H9 (cell line): ENCODE measurements around the gene WDPCP. TPM values are rescaled to one million over a fixed set of nuclear protein-coding genes. Genes with fewer than 3 reads are reported as not detected.

Experiments
- DNase-seq: peaks from one replicate; pipeline ENCODE4 v3.0.0-alpha.2; 2017
- H2AFZ ChIP-seq: one replicate; pipeline ENCODE4 v1.6.1; 2013; ENCODE audit warnings: mild to moderate bottlenecking, low read length, control low read depth, moderate library complexity
- H2AK5ac ChIP-seq: 2 replicates; pipeline ENCODE4 v1.6.1; 2013; ENCODE audit warnings: low read length, control low read depth, mixed read lengths; ENCODE audit not compliant: insufficient read length
- H2BK120ac ChIP-seq: one replicate; pipeline ENCODE4 v1.6.1; 2013; ENCODE audit warnings: low read depth, mild to moderate bottlenecking, low read length, control low read depth, inconsistent platforms; ENCODE audit not compliant: poor library complexity, severe bottlenecking
- H2BK12ac ChIP-seq: 2 replicates; pipeline ENCODE4 v1.6.1; 2013; ENCODE audit warnings: low read length, control low read depth, mixed read lengths, low read depth; ENCODE audit not compliant: insufficient read length
- H2BK15ac ChIP-seq: 2 replicates; pipeline ENCODE4 v1.6.1; 2013; ENCODE audit warnings: low read depth, low read length, control low read depth
- H2BK20ac ChIP-seq: one replicate; pipeline ENCODE4 v1.6.1; 2013; ENCODE audit warnings: low read depth, mild to moderate bottlenecking, low read length, control low read depth, inconsistent platforms; ENCODE audit not compliant: poor library complexity, severe bottlenecking
- H2BK5ac ChIP-seq: 2 replicates; pipeline ENCODE4 v1.6.1; 2013; ENCODE audit warnings: low read length, control low read depth, mixed read lengths; ENCODE audit not compliant: insufficient read length
- H3K14ac ChIP-seq: 2 replicates; pipeline ENCODE4 v1.6.1; 2013; ENCODE audit warnings: low read length, control low read depth; ENCODE audit not compliant: insufficient read depth
- H3K18ac ChIP-seq: 2 replicates; pipeline ENCODE4 v1.6.1; 2013; ENCODE audit warnings: low read depth, mild to moderate bottlenecking, mixed read lengths, low read length, control low read depth; ENCODE audit not compliant: insufficient read length
- H3K23ac ChIP-seq: 2 replicates; pipeline ENCODE4 v1.6.1; 2013; ENCODE audit warnings: low read length, control low read depth, mixed read lengths, low read depth; ENCODE audit not compliant: insufficient read length
- H3K23me2 ChIP-seq: 2 replicates; pipeline ENCODE4 v1.6.1; 2013; ENCODE audit warnings: low read depth, mild to moderate bottlenecking, mixed read lengths, low read length, control low read depth; ENCODE audit not compliant: insufficient read length, poor library complexity, severe bottlenecking
- H3K27ac ChIP-seq: 2 replicates; pipeline ENCODE4 v1.5.1; 2013; ENCODE audit warnings: low read length, control low read depth, mixed read lengths, low read depth; ENCODE audit not compliant: insufficient read length
- H3K27me3 ChIP-seq: 2 replicates; pipeline ENCODE4 v1.6.1; 2013; ENCODE audit warnings: low read length, control low read depth, inconsistent platforms; ENCODE audit not compliant: insufficient read depth
- H3K4ac ChIP-seq: 2 replicates; pipeline ENCODE4 v1.6.1; 2013; ENCODE audit warnings: low read depth, mild to moderate bottlenecking, control low read depth, inconsistent platforms, low read length, moderate library complexity
- H3K4me1 ChIP-seq: 2 replicates; pipeline ENCODE4 v1.6.1; 2013; ENCODE audit warnings: low read length, control low read depth, inconsistent platforms; ENCODE audit not compliant: insufficient read depth
- H3K4me2 ChIP-seq: 2 replicates; pipeline ENCODE4 v1.6.1; 2013; ENCODE audit warnings: low read length, control low read depth, mixed read lengths; ENCODE audit not compliant: insufficient read length, insufficient read depth
- H3K56ac ChIP-seq: 2 replicates; pipeline ENCODE4 v1.6.1; 2013; ENCODE audit warnings: low read depth, mild to moderate bottlenecking, mixed read lengths, low read length, control low read depth; ENCODE audit not compliant: insufficient read length
- H3K79me1 ChIP-seq: 2 replicates; pipeline ENCODE4 v1.6.1; 2013; ENCODE audit warnings: low read depth, mild to moderate bottlenecking, moderate library complexity, low read length, control low read depth, inconsistent platforms; ENCODE audit not compliant: insufficient read depth, poor library complexity, severe bottlenecking
- H3K79me2 ChIP-seq: 2 replicates; pipeline ENCODE4 v1.6.1; 2013; ENCODE audit warnings: low read length, control low read depth, inconsistent platforms; ENCODE audit not compliant: insufficient read depth
- H3K9ac ChIP-seq: 2 replicates; pipeline ENCODE4 v1.6.1; 2013; ENCODE audit warnings: low read length, control low read depth, mixed read lengths; ENCODE audit not compliant: insufficient read length; ENCODE audit errors: extremely low read depth
- H3K9me3 ChIP-seq: one replicate; pipeline ENCODE4 v1.6.1; 2013; ENCODE audit warnings: low read depth, low read length, inconsistent platforms; ENCODE audit not compliant: control insufficient read depth
- H3T11ph ChIP-seq: one replicate; pipeline ENCODE4 v1.6.1; 2013; ENCODE audit warnings: mild to moderate bottlenecking, low read length, control low read depth, inconsistent platforms
- H4K20me1 ChIP-seq: one replicate; pipeline ENCODE4 v1.6.1; 2013; ENCODE audit not compliant: control insufficient read depth, insufficient read length, insufficient read depth
- H4K5ac ChIP-seq: 2 replicates; pipeline ENCODE4 v1.6.1; 2013; ENCODE audit warnings: low read depth, mild to moderate bottlenecking, mixed read lengths, low read length, control low read depth; ENCODE audit not compliant: insufficient read length
- H4K8ac ChIP-seq: replicated peaks from 2 replicates; pipeline ENCODE4 v1.6.1; 2013; ENCODE audit warnings: low read length, control low read depth, mixed read lengths, low read depth; ENCODE audit not compliant: insufficient read length
- H4K91ac ChIP-seq: 2 replicates; pipeline ENCODE4 v1.6.1; 2013; ENCODE audit warnings: low read depth, mild to moderate bottlenecking, moderate library complexity, mixed read lengths, low read length, control low read depth; ENCODE audit not compliant: insufficient read length
- H3K27ac Mint-ChIP-seq, 3 experiments: 2 replicates in 2 of 3; 3 replicates in 1 of 3; pipeline ENCODE4 v1.8.0; 2020 to 2021; ENCODE audit warnings: mixed read lengths in 3 of 3, mild to moderate bottlenecking in 1 of 3, moderate library complexity in 1 of 3
- H3K27me3 Mint-ChIP-seq: 2 replicates; pipeline ENCODE4 v1.8.0; 2021; ENCODE audit warnings: low read depth, mild to moderate bottlenecking, moderate library complexity, mixed read lengths
- H3K36me3 Mint-ChIP-seq, 3 experiments: 2 replicates in 2 of 3; 3 replicates in 1 of 3; pipeline ENCODE4 v1.8.0; 2020 to 2021; ENCODE audit warnings: low read depth in 3 of 3, mixed read lengths in 3 of 3; ENCODE audit not compliant: insufficient read depth in 1 of 3
- H3K4me1 Mint-ChIP-seq, 2 experiments: 2 replicates each; pipeline ENCODE4 v1.8.0; 2020; ENCODE audit warnings: mixed read lengths in 2 of 2
- H3K4me3 Mint-ChIP-seq, 2 experiments: 2 replicates in 1 of 2; 3 replicates in 1 of 2; pipeline ENCODE4 v1.8.0; 2020 to 2021; ENCODE audit warnings: mild to moderate bottlenecking in 2 of 2, mixed read lengths in 2 of 2, moderate library complexity in 1 of 2
- H3K9me3 Mint-ChIP-seq, 2 experiments: 2 replicates in 1 of 2; 3 replicates in 1 of 2; pipeline ENCODE4 v1.8.0; 2020; ENCODE audit warnings: mild to moderate bottlenecking in 2 of 2, mixed read lengths in 2 of 2, moderate library complexity in 1 of 2
- CTCF ChIP-seq: fragments of 200-600 bp; sonication (generic); conservative IDR thresholded peaks from 3 replicates; pipeline ENCODE4 v1.8.0; 2021; ENCODE audit warnings: antibody characterized with exemption, mild to moderate bottlenecking
- WGBS: extraction: QIAGEN DNeasy Blood & Tissue Kit; methylation state at CpG from one replicate; pipeline ENCODE4 v1.1.7; 2013; ENCODE audit warnings: missing lambda C conversion rate, low lambda C conversion rate, mixed read lengths; ENCODE audit not compliant: insufficient read length; ENCODE audit errors: extremely low coverage; 5-methylcytosine and 5-hydroxymethylcytosine counted together
- total RNA-seq: library from RNA; stranded (reverse); gene quantifications from 2 replicates; pipeline ENCODE4 v1.2.1, GENCODE V29; 2021

WDPCP gene
- total RNA-seq, 1 experiment from 2014 or later = 22.4 TPM

DNA sequence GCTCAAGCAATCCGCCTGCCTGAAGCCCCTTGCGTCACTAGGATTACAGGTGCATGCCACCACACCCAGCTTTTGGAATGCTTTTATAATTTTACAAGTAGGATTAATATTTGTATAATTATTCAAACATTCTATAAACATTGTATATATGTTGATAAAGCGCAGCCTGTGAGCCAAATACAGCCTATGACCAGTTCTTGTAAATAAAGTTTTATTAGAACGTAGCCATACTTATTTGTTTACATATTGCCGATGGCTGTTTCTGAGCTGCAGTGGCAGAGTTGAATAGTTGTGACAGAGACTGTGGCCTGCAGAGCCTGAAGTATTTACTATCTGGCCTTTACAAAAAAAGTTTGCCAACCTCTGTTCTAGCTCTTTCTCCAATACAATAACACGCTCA, 305.0 kb downstream of the WDPCP start:
- no peaks in the 10 kb centered on the region for H3K9me3 ChIP-seq
- Mint-ChIP-seq H3K9me3 (peaks cover 41 to 46% of the 10 kb centered on the region in 2 experiments), H3K27me3 (no peaks in the 10 kb centered on the region), H3K36me3 (peaks cover 22 to 56% (median 31%) of the 10 kb centered on the region in 3 experiments), H3K4me1 (no peaks in the 10 kb centered on the region), H3K27ac (peak overlapping the region in 1 of 3 experiments; percentile 68; a peak in 2 of 7 replicates), H3K4me3 (no peak overlapping the region)
- WGBS = no CpG with 5 or more reads among the region's 6 CpGs
- no peak overlapping the region for H4K8ac ChIP-seq
- H4K5ac ChIP-seq = no peak overlapping the region
- H2BK5ac ChIP-seq = no peak overlapping the region
- no peak overlapping the region for H2BK12ac ChIP-seq
- no peaks in the 10 kb centered on the region for H3K79me1 ChIP-seq
- H2AK5ac ChIP-seq = no peak overlapping the region
- no peak overlapping the region for H2BK15ac ChIP-seq
- no peak overlapping the region for H3K4me2 ChIP-seq
- no peak overlapping the region for H3K4ac ChIP-seq
- no peaks in the 10 kb centered on the region for H3K4me1 ChIP-seq
- DNase-seq = no peak
- no peak overlapping the region for H3K27ac ChIP-seq
- no peak overlapping the region for H3K14ac ChIP-seq
- TF ChIP-seq CTCF = no peak
- no peak overlapping the region for H3K23ac ChIP-seq
- no peaks in the 10 kb centered on the region for H4K20me1 ChIP-seq
- H3K56ac ChIP-seq = no peak overlapping the region
- H3K27me3 ChIP-seq = no peaks in the 10 kb centered on the region
- no peaks in the 10 kb centered on the region for H3K23me2 ChIP-seq
- no peak overlapping the region for H4K91ac ChIP-seq
- no peak overlapping the region for H3K9ac ChIP-seq
- H3K18ac ChIP-seq = no peak overlapping the region
- H2AFZ ChIP-seq = no peak overlapping the region
- H2BK20ac ChIP-seq = no peak overlapping the region
- no peaks in the 10 kb centered on the region for H3K79me2 ChIP-seq
- no peak overlapping the region for H2BK120ac ChIP-seq
- no peak overlapping the region for H3T11ph ChIP-seq
